Lower leg skin (tissue), 4 donors: ENCODE results near the gene KCNJ6. TPM values are rescaled to one million over a fixed set of nuclear protein-coding genes. Genes with fewer than 3 reads are reported as not detected.
"Not testable (repeated sequence)": the region's sequence is repeated elsewhere in the genome, so short reads cannot be mapped to it uniquely, and the experiment has no call there.

ENCODE experiments used
- DNase-seq, 2 donors: peaks; one replicate each; pipeline ENCODE4 v3.0.0-alpha.2; 2019; ENCODE audit warnings: low spot score in 2 of 2
- H3K4me3 ChIP-seq: fragments of 200-600 bp; sonication (generic); 2 replicates; pipeline ENCODE4 v1.5.1; 2017; ENCODE audit warnings: mild to moderate bottlenecking, low read depth; ENCODE audit not compliant: poor library complexity, severe bottlenecking
- POLR2A ChIP-seq, 2 donors: fragments of 450-650 bp; IDR thresholded peaks; one replicate each; pipeline ENCODE4 v1.6.1; 2016 to 2017; ENCODE audit warnings: antibody characterized with exemption in 2 of 2, mild to moderate bottlenecking in 1 of 2, moderate library complexity in 1 of 2
- WGBS, 2 donors: methylation state at CpG; one replicate each; pipeline ENCODE4 v1.1.5; 2018; 5-methylcytosine and 5-hydroxymethylcytosine counted together
- intact Hi-C: fragments of 100-400 bp; cut with DNase I; formaldehyde crosslinking; loops from one replicate; pipeline ENCODE4 v1.15.0; 2023; ENCODE audit warnings: low total_unique reads
- total RNA-seq, 4 donors: library from RNA; depleted of rRNA; stranded (reverse); fragments of >200 nt; gene quantifications; one replicate each; pipeline ENCODE4 v1.1.0, GENCODE V29; 2016
- TF ChIP-seq, protein P1 (sequence below), 3 donors: fragments of 450-650 bp; IDR thresholded peaks; one replicate each; pipeline ENCODE4 v1.5.1; 2016; ENCODE audit warnings: antibody characterized with exemption in 3 of 3, mild to moderate bottlenecking in 3 of 3, moderate library complexity in 2 of 3

The KCNJ6 gene
- total RNA-seq, 4 donors from 2014 or later, result 0.04 TPM; not detected in 3

- H3K4me3 ChIP-seq, result no peak overlapping the region
- no peak for TF ChIP-seq POLR2A (IDR thresholded peaks at IDR 0.05)
- TF ChIP-seq, protein P1, sequence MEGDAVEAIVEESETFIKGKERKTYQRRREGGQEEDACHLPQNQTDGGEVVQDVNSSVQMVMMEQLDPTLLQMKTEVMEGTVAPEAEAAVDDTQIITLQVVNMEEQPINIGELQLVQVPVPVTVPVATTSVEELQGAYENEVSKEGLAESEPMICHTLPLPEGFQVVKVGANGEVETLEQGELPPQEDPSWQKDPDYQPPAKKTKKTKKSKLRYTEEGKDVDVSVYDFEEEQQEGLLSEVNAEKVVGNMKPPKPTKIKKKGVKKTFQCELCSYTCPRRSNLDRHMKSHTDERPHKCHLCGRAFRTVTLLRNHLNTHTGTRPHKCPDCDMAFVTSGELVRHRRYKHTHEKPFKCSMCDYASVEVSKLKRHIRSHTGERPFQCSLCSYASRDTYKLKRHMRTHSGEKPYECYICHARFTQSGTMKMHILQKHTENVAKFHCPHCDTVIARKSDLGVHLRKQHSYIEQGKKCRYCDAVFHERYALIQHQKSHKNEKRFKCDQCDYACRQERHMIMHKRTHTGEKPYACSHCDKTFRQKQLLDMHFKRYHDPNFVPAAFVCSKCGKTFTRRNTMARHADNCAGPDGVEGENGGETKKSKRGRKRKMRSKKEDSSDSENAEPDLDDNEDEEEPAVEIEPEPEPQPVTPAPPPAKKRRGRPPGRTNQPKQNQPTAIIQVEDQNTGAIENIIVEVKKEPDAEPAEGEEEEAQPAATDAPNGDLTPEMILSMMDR (IDR thresholded peaks at IDR 0.05), result no peak
- DNase-seq, result no peak
- intact Hi-C loops, result no loop called here
- 95% methylated on average over 19 of the region's 19 CpGs for WGBS, 2 donors
These were observed 248.9 kb downstream of the KCNJ6 start for GRCh38 chr21:37667380-37667779.

DNA sequence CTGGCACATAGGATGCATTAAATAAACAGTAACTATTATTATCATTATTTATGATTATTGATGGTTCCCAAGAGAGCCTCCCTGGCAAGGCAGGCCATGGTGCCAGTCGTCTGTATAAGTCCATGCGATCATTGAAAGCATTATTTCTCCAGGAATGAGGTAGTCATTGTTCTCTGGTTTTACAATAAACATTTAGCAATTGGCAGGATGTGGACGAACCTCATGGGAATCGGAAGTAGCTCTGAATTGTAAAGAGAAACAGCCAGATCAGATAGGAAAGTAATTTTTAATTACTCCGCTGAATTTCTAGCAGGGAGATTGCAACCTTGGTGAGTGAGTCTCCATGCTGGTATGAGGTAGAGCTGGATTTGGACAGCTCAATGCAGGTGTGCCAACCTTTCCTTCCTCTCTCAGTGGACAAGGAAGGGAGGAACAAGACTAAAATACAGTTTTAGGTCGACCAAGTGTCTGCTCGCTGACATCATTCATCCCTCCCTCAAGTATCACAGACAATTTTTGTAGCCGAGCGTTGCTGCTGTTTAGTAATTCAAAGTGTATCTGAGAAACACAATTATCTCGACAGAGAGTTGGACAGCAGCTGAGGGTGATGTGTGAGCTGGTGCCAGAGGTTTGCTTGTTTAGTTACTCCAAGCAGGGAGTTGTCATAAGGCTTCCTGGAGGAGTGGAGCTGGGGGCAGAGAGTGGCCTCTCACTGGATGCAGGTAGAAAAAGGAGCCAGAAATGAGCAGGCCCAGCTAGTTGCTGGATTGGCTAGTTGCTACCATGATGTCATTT lies 250.8 kb downstream of the KCNJ6 start:
- intact Hi-C loops, result no loop called here
- TF ChIP-seq POLR2A (IDR thresholded peaks at IDR 0.05), result no peak
- TF ChIP-seq, protein P1 (IDR thresholded peaks at IDR 0.05), result no peak
- WGBS, 2 donors, result 53 to 59% methylated on average over 10 of the region's 10 CpGs
- DNase-seq, result no peak
- H3K4me3 ChIP-seq, result no peak overlapping the region

GRCh38 chr21:37662227-37662626 lies 254.0 kb downstream of the KCNJ6 start:
- DNase-seq, H3K4me3 ChIP-seq, intact Hi-C loops: not testable (repeated sequence)
- 85 to 100% methylated on average over 1 of the region's 1 CpG for WGBS, 2 donors

- WGBS, 2 donors, result 90 to 96% methylated on average over 6 of the region's 6 CpGs
- no peak for DNase-seq
- TF ChIP-seq, protein P1 (IDR thresholded peaks at IDR 0.05), result no peak
- no peak for TF ChIP-seq POLR2A (IDR thresholded peaks at IDR 0.05)
- intact Hi-C loops, result no loop called here
- no peak overlapping the region for H3K4me3 ChIP-seq
These were observed 255.5 kb downstream of the KCNJ6 start for GRCh38 chr21:37660709-37661108.

DNA sequence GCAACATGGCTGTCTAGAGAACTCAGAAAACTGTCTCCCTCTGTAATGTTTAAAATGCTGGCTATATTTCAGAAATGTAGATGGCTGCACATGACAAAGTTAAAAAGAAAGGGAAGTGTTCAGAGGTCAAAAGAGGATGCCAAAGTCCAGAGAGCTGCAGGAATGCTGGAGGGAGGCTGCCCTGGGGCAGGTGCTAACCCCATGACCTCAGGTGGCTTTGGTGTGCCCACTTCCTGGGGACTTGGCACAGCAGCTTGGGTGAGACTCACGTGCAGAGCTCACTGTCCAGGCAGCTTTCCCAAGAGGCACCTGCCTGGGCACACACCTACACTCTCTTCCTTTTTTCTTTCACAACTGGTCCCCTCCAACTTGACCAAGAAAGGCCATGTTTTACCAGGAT lies 256.4 kb downstream of the KCNJ6 start:
- intact Hi-C loops, result no loop called here
- WGBS, 2 donors, result 43 to 55% methylated on average over 1 of the region's 1 CpG

GRCh38 chr21:37658817-37659458 lies 257.3 kb downstream of the KCNJ6 start:
- WGBS, 2 donors, result 35 to 36% methylated on average over 7 of the region's 7 CpGs
- no peak for DNase-seq
- intact Hi-C loops, result no loop called here
- no peak overlapping the region for H3K4me3 ChIP-seq
- TF ChIP-seq, protein P1 (IDR thresholded peaks at IDR 0.05), result no peak
- no peak for TF ChIP-seq POLR2A (IDR thresholded peaks at IDR 0.05)

More for the DNA sequence above, 256.4 kb downstream of the KCNJ6 start:
- TF ChIP-seq POLR2A (IDR thresholded peaks at IDR 0.05), result no peak
- TF ChIP-seq, protein P1 (IDR thresholded peaks at IDR 0.05), result no peak
- H3K4me3 ChIP-seq, result no peak overlapping the region
- DNase-seq, result no peak
